ENCODE results near the gene CCDC80.

- TF ChIP-seq CTCF (IDR thresholded peaks at IDR 0.05; ENCODE audit: low read length) (no peak), EZH2 (IDR thresholded peaks at IDR 0.05; ENCODE audit: borderline replicate concordance, low read length) (no peak)
Observed at GRCh38 chr3:112557976-112558375, 83.0 kb downstream of the CCDC80 start.

Measured in OCI-LY1 (cell line).